Lower lobe of right lung (tissue), 2 donors: ENCODE data around the gene TMPRSS13. TPM values are rescaled to one million over a fixed set of nuclear protein-coding genes. Genes with fewer than 3 reads are reported as not detected.
"Not testable (repeated sequence)": the region's sequence is repeated elsewhere in the genome, so short reads cannot be mapped to it uniquely, and the experiment has no call there.

ENCODE experiments used
- ATAC-seq, 2 donors: fragments of 200-7000 bp; cut with Tn5 transposase; one replicate each; pipeline ENCODE4 v1.9.1; 2020 to 2022; ENCODE audit warnings: mild to moderate bottlenecking in 2 of 2, moderate library complexity in 2 of 2
- DNase-seq: peaks from one replicate; pipeline ENCODE4 v3.0.0-alpha.2; 2020
- H3K27ac ChIP-seq: fragments of 200-600 bp; one replicate; pipeline ENCODE4 v1.8.0; 2022
- H3K27me3 ChIP-seq: fragments of 200-600 bp; one replicate; pipeline ENCODE4 v1.8.0; 2022; ENCODE audit warnings: low read depth
- H3K36me3 ChIP-seq: fragments of 200-600 bp; one replicate; pipeline ENCODE4 v1.8.0; 2022; ENCODE audit warnings: mild to moderate bottlenecking
- H3K4me1 ChIP-seq: fragments of 200-600 bp; one replicate; pipeline ENCODE4 v1.8.0; 2022
- H3K4me3 ChIP-seq: fragments of 200-600 bp; one replicate; pipeline ENCODE4 v1.8.0; 2022; ENCODE audit warnings: mild to moderate bottlenecking
- H3K9me3 ChIP-seq: fragments of 200-600 bp; one replicate; pipeline ENCODE4 v1.8.0; 2022
- intact Hi-C: fragments of 100-400 bp; cut with DNase I; formaldehyde crosslinking; loops from one replicate; pipeline ENCODE4 v1.11.0; 2022
- total RNA-seq: library from RNA; stranded (reverse); fragmentation: NEBNext Ultra II Directional; extraction: Animal tissue kit (Norgen Biotek cat#: 25700); gene quantifications from one replicate; pipeline ENCODE4 v1.2.1, GENCODE V29; 2021
- TF ChIP-seq, protein P1 (sequence below): fragments of 200-600 bp; IDR thresholded peaks from one replicate; pipeline ENCODE4 v1.8.0; 2022; ENCODE audit warnings: antibody characterized with exemption, mild to moderate bottlenecking
- donor health status: DM: no; HTN: yes; CAD: no; lungs with severe emphysema.

TMPRSS13 gene
- total RNA-seq, 1 donor from 2014 or later: 7.0 TPM

DNA sequence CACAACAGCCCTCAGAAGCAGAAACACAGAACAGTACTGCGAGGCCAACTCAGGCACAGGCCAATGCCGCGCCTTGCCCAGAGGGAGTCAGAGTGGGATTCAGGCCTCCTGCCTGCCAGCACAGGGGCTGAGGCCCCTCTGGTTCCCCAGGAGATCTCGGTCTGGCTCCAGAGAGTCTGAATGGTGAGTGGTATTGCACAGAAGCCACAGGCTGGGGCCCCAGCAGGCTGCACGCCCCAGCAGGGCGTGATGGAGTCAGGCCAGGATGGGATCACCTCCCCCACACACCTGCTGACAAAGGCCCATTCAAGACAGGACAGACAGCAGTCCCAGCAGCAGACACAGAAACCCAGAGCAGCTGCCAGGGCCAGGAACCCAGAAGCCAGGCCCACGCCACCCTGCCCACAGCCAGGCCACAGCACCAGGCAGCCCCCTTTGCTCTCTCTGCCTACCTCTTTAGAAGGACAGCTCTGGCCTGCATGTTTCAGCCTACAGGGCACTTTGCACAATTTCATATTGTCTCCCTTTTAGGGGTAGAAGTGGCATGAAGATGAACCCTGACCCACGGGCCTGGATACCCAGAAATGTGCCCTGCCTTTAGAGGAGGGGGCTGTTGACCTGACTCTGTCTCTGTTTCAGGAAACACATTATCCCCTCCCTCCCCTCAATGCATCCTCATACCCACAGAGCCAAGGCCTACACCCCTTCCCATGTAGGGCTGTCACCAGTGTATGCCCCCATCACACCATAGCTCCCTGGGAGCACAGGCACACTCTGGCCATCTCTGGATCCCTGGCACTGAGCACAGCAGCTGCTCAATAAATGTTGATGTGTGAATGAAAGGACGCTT lies 58.9 kb downstream of the TMPRSS13 start:
- intact Hi-C loops: no loop called here
- Histone ChIP-seq H3K4me3 (no peak overlapping the region), H3K36me3 (no peaks in the 10 kb centered on the region), H3K27ac (no peak overlapping the region), H3K27me3 (peaks cover 17% of the 10 kb centered on the region), H3K9me3 (no peaks in the 10 kb centered on the region), H3K4me1 (peaks cover 49% of the 10 kb centered on the region)
- no peak for DNase-seq
- no peak for ATAC-seq
- TF ChIP-seq, protein P1, sequence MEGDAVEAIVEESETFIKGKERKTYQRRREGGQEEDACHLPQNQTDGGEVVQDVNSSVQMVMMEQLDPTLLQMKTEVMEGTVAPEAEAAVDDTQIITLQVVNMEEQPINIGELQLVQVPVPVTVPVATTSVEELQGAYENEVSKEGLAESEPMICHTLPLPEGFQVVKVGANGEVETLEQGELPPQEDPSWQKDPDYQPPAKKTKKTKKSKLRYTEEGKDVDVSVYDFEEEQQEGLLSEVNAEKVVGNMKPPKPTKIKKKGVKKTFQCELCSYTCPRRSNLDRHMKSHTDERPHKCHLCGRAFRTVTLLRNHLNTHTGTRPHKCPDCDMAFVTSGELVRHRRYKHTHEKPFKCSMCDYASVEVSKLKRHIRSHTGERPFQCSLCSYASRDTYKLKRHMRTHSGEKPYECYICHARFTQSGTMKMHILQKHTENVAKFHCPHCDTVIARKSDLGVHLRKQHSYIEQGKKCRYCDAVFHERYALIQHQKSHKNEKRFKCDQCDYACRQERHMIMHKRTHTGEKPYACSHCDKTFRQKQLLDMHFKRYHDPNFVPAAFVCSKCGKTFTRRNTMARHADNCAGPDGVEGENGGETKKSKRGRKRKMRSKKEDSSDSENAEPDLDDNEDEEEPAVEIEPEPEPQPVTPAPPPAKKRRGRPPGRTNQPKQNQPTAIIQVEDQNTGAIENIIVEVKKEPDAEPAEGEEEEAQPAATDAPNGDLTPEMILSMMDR: no peak

DNA sequence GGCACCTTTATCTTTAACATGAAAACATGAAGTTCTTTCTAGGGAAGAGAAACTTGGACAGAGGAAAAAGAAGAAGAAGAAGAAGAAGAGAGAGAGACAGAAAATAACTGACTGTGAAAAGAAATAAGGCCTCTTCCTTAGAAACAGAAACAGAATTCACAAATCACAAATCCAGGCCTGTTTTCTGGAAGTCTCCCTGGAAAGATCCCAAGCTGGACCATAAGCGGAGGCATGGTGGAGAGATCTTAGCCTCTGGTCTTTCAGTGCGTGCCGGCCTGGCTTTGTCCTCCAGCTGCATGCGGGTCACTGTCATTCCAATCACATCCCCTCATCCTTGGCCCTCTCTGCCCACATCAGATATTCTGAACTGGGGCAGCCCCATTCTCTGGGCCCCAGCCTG lies 59.6 kb downstream of the TMPRSS13 start:
- H3K9me3 ChIP-seq: no peaks in the 10 kb centered on the region
- no peak overlapping the region for H3K27ac ChIP-seq
- peaks cover 11% of the 10 kb centered on the region for H3K27me3 ChIP-seq
- intact Hi-C loops: no loop called here
- no peak overlapping the region for H3K4me3 ChIP-seq
- no peak for ATAC-seq
- no peak for DNase-seq
- H3K4me1 ChIP-seq: peaks cover 42% of the 10 kb centered on the region
- H3K36me3 ChIP-seq: no peaks in the 10 kb centered on the region
- TF ChIP-seq, protein P1: no peak

DNA sequence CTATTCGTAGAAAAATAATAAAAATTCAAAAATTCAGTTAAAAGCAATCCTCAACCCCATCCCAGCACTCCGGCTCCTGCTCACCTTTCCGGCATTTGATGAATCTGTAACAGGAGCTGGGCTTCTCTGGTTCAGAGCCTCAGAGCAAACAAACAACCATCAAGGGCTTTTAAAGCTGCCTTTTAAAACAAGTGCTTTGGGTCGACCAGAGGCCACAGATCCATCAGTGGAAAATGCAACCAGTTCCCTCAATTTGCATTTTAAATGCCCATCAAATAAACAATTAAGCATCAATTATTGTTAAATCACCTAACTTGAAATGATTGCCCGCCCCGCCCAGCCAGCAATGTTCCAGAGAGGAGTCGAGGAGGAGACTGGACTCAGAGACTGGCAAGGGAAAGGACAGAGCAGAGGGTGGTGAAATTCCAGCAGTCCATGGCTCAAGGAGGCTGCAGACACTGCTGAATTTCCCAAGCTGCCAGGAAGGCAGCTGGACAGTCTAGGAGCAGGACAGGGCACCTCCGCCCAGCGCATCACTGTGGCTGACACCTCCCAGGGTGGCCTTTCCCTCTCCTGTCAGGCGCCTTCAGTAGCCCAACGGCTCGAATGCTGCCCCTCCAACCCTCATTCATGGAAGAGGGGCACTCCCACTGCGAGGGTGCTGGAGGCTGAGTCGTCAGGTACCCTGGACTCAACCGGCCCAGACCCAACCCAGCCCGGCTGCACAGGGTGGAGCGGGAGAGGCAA lies 60.2 kb downstream of the TMPRSS13 start:
- Histone ChIP-seq H3K4me1 (peaks cover 36% of the 10 kb centered on the region), H3K9me3 (no peaks in the 10 kb centered on the region), H3K36me3 (no peaks in the 10 kb centered on the region), H3K27me3 (peaks cover 10% of the 10 kb centered on the region), H3K27ac (no peak overlapping the region), H3K4me3 (no peak overlapping the region)
- ATAC-seq (no peak), DNase-seq (no peak)
- TF ChIP-seq, protein P1: no peak
- intact Hi-C loops: no loop called here

DNA sequence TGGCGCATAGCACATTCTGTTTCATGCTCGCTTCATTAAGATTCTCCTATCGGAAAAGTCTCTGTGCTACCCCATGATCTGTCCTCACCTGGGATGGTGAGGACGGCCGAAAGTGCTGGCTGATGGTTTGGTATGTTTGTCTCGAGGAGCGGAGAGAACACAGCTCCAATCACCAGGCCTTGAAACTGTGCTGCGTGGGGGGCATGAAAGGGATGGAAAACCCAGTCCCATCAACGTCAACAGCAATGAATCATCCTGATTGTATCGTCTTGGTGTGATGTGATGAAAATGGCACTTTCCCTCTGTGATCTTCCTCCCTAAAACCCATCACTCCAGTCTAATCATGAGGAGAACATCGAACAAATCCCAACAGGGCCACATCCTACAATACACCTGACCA lies 61.1 kb downstream of the TMPRSS13 start:
- H3K27ac ChIP-seq: no peak overlapping the region
- peaks cover 10% of the 10 kb centered on the region for H3K27me3 ChIP-seq
- H3K9me3 ChIP-seq: no peaks in the 10 kb centered on the region
- H3K4me3 ChIP-seq: no peak overlapping the region
- TF ChIP-seq, protein P1: no peak
- no peak for DNase-seq
- H3K4me1 ChIP-seq: peaks cover 33% of the 10 kb centered on the region
- H3K36me3 ChIP-seq: no peaks in the 10 kb centered on the region
- intact Hi-C loops: no loop called here
- no peak for ATAC-seq

DNA sequence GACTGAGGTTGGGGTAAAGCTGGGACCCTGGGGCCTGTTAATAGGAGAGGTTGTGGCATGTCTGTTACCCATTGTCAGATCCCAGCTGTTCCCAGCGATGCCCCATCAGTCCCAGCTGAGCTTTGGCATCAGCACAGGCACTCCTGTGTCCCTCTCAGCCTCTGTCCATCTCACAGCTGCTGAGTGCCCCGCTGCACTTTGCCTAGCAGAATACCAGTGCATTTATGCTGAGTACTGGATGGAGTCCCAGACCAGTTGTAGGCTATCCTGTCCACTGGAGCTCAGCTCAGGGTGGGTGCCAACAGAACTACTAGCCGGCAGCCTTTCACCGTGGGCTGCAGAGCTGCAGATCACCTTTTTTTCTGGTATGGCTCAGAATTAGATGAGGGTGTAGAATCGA lies 62.7 kb downstream of the TMPRSS13 start:
- no peak overlapping the region for H3K4me3 ChIP-seq
- intact Hi-C loops: no loop called here
- DNase-seq: no peak

DNA sequence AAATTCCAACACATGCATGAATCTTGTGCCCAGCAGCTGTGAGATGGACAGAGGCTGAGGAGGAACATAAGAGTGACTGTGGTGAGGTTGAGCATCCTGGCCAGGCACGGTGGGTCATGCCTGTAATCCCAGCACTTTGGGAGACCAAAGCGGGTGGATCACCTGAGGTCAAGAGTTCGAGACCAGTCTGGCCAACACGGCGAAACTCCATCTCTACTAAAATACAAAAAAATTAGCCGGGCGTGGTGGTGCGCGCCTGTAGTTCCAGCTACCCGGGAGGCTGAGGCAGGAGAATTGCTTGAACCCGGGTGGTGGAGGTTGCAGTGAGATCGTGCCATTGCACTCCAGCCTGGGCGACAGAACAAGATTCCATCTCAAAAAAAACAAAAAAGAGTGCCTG lies 63.7 kb downstream of the TMPRSS13 start:
- DNase-seq, ATAC-seq, H3K9me3 ChIP-seq, H3K36me3 ChIP-seq, H3K27ac ChIP-seq, H3K27me3 ChIP-seq, H3K4me3 ChIP-seq, intact Hi-C loops: not testable (repeated sequence)
- peaks cover 44% of the 10 kb centered on the region for H3K4me1 ChIP-seq

More for the DNA sequence above, 62.7 kb downstream of the TMPRSS13 start:
- peaks cover 34% of the 10 kb centered on the region for H3K4me1 ChIP-seq
- H3K9me3 ChIP-seq: no peaks in the 10 kb centered on the region
- H3K27ac ChIP-seq: no peak overlapping the region
- no peaks in the 10 kb centered on the region for H3K36me3 ChIP-seq
- H3K27me3 ChIP-seq: peaks cover 4% of the 10 kb centered on the region
- ATAC-seq: peak in 1 of 2 donors; percentile 12
- TF ChIP-seq, protein P1: no peak
